HG02798 (cell line): ENCODE results near the gene NPPA.
"Not testable (repeated sequence)": the region's sequence is repeated elsewhere in the genome, so short reads cannot be mapped to it uniquely, and the experiment has no call there.

Experiments used
- ATAC-seq: cut with Tn5 transposase; IDR thresholded peaks from one replicate; pipeline ENCODE4 v1.9.1; 2021; ENCODE audit warnings: mild to moderate bottlenecking; ENCODE audit not compliant: unreplicated experiment, poor library complexity

NPPA gene

DNA sequence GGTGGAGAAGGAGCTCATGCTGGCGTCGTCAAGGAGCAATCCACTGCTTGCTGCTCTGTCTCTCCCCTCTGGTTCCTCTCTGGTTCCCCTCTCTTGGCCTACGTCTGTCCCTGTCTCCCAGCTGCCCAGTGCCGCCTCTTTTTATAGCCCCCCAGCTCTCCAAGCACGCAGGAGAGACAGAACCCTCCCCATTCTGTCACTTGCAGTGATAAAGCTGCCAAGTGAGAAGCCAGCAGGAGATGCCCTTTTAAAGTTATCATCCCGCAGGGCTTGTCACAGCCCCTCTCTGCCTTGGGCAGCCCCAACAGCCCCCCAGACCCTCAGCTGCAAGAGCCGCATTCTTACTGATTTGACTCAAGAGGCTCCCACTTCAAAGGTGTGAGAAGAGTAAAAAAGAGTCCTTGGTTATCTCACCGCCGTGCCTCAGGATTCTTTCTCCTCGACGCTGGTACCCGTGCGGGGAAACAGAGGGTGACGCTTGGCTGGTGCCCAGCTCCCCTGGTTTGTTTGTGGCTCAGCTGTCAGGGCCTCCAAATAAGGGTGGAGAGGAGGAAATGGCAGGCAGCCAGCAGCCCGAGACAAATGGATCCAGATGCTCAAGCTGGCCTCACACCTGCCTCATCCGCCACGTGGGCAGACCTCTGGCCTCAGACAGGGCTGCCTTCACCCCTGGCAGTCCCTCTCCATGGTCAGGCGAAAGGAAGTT lies at the start of gene NPPA:
Gene NPPA (minus strand): TSS at position 117 of the 706 bp plus-strand sequence. CDS start 99 bp downstream, at position 18.
- ATAC-seq, result no peak

DNA sequence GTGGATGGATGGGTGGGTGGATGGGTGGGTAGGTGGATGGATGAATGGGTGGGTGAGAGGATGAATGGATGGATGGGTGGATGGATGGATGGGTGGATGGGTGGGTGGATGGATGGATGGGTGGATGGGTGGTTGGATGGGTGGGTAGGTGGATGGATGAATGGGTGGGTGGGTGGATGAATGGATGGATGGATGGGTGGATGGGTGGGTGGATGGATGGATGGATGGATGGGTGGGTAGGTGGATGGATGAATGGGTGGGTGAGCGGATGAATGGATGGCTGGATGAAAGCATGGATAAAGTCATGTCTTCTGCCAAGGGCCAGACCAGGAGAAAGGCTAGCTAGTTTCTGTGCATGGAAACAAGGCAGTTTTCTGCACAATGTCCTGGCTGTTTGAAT lies 46.9 kb upstream of the NPPA start:
- ATAC-seq, result not testable (repeated sequence)

DNA sequence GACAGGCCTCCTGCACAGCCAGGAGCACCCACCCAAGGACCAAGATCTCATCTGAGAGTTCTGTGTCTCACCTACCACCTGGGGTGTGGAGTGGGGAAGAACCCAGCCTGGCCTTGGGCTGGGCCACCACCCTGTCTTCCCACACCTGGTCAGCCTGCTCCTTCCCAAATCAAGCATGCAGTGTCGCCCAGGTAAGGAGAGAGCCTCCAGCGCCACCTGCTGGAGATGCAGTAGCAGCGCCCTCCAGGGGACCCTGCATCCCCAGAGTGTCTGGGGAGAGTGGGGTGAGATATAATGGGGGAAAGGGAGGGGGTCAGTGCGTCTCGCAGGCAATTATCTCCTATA lies 46.3 kb upstream of the NPPA start:
- no peak for ATAC-seq

DNA sequence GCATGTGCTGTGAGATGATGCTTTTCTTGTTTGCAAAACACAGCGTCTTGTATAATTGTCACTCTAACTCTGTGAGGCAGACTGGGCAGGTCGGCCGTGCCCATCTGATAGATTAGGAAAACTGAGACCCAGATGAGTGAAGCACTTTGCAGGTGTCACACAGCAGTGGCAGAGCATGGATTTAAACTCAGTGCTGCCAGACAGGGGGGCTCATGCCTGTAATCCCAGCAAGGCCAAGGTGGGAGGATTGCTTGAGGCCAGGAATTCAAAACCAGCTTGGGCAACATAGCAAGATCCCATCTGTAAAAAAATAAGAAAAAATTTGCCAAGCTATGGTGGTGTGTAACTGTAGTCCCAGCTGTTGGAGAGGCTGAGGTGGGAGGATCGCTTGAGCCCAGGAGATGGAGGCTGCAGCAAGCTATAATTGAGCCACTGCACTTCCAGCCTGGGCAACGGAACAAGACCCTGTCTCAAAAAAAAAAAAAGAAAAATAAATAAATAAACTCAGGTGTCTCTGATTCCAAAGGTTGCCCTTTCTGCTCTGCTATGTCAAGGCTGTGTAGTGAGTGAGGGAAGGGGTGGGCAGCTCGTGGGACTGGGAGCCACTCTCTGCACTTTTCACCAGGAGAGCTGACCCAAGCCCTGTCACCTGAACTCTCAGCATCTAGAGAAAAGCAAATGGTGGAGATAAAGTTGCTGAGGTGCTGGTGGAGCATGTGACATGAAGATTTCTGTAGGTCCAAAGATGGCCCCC lies 44.0 kb upstream of the NPPA start:
- no peak for ATAC-seq

DNA sequence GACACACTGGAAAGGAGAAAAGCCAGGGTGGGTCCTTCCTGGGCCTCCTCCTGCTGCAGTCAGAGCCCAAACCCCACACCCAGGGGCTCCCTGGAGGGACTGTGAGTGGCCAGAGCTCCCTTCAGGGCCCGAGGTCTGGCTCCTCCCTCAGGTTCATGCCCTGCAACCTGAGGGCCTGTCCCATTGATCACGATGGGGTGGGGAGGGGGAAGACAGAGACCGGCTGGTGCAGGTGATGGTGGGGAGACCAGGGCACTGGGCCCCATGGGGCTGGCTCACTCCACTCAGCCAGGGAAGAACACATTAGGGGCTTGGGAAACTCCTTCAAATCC lies 41.3 kb upstream of the NPPA start:
- no peak for ATAC-seq

DNA sequence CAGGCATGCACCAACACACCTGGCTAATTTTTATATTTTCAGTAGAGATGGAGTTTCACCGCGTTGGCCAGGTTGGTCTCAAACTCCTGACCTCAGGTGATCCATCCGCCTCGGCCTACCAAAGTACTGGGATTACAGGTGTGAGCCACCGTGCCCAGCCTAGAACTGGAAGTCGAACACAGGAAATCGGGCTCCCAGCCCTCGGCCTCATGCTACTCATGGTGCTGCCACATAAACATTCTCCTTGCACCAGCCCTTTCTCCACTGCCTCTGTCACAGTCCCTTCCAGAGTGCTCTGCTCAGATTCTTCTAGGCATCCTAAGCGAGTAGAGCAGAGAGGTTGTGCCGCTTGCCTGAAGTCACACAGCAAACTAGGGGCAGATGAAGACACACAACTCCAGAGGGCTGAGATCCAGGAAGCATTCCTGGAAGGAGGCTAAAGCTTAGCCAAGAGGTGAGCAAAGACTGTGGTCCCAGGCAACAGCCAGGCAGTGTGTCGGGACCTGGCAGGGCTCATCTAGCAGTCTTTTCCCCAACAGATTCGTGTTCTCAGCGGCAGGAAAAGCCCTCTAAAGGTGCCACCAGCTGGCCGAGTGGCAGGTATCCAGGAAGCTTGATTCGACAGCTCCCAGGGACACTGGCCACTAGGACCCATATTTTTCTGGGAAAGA lies 40.8 kb upstream of the NPPA start:
- ATAC-seq, result no peak

DNA sequence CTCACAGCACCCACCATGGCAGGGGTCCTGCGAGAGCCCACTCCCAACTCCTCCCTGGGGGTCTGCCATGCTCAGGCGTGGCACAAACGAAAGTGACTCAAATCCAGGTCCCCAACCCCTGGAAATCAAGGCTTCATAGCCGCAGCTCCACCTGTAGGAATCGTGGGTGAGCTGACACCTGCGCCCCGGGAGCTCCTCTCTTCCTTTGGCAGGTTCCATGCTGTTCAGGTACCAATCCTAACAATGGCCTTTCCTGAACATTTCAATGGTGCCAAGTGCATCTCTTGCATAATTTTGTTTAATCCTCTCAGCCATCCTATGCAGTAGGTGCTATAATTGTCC lies 40.1 kb upstream of the NPPA start:
- ATAC-seq, result no peak

DNA sequence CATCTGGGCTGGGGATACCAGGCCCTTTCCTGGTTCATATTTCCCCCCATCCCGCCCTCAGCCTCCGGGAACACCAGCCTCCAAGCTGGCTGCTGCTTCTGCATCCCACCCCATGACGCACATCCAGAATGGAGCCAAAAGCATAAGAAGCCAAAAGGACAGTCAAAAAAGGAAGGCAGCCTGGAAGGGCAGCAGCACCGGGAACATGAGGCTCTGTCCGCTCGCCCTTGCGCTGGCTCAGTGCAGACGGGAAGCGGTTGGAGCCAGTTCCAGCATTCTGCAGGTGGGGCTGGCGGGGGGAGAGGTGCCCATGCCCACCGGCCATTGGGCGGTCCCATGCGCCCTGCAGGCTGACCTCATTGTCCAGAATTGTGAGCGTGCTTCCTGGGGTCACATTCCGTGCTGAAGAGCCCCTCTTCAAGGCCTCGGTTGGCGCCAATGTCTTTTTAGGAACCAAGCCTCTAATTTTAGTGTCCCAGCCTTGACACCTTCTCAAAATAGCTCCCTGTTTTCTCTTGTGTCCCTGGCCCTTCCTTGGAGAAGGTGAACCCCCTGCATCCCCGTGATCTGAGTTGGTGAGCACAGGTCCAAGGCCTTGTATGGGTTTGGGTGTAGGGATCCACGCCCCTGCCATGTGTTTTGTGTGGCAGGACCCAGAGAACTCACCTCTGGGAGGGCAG lies 39.5 kb upstream of the NPPA start:
- ATAC-seq, result no peak

DNA sequence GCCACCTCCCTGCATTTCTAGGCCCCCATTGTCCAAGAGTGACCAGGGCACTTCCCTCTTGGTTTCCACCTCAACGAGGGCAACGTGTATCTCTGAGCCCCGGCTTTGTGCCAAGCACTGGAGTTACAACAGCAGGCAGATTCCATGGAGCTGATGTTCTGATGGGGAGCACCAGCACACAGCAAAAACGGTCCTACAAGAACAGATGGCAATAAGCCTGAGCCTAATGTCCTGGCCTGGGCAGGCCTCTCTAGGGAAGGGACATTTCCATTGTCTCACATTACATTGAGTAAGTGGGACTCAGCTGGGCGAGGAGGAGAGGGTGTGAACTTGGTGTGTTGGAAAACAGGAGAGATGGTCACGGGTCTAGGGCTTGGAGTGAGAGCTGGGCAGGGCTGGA lies 38.3 kb upstream of the NPPA start:
- ATAC-seq, result no peak

DNA sequence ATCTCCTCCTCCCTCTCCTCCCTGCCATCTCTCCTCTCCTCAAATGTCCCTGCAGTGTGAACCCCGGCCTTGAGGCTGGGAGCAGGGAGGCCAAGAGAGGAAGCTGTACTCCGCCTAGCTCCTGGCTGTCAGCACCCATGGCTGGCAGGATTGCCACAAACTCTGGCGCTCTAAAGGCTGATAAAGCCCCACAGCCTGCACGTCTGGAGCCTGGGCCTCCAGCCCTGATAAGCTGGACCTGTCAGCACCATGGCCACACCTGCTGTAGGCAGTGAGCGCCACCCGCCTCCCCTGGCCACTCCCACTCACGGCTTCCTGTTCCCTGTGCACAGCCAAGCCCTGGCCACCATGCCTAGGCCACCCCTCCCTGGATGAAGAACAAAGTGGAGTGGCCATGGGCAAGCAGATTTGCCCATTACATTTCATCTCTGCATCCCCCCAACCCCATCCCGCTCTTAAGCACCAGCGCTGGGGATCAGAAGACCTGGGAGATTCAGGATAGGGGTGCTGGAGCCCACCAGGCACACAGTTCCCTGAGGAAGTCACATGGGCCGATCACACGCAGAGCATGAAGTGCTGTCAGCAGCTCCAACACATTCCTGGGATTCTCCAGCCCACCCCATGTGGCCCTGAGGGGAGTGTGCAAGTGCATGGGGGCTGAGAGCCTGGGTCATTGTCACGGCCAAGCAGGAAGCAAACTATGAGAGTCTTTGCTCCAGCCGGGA lies 35.4 kb upstream of the NPPA start:
- ATAC-seq, result no peak

DNA sequence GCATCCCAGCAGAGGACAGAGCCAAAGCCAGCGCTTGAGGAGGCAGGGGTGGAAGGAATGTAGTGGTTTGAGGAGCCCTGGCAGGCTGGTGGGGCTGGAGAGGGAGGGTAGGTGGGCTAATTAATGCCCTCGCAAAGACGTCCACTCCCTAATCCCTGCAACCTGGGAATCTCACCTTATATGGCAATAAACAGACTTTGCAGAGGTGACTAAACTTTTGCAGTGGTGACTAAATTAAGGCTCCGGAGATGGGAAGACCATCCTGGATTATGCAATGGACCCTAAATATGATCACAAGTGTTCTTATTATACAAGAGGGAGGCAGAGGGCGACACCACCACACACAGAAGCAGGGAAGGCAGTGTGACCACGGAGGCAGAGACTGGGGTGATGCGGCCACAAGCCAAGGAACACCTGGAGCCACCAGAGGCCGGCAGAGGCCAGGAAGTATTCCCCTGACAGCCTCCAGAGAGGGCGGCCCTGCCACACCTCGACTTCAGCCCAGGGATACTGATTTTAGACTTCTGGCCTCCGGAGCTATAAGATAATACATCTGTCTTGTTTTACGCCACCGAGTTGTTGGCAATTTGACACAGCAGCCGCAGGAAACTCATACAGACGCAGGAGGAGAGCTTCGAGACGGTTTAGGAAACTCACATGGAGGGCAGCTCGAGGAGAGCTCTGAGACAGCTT lies 34.3 kb upstream of the NPPA start:
- ATAC-seq, result no peak

DNA sequence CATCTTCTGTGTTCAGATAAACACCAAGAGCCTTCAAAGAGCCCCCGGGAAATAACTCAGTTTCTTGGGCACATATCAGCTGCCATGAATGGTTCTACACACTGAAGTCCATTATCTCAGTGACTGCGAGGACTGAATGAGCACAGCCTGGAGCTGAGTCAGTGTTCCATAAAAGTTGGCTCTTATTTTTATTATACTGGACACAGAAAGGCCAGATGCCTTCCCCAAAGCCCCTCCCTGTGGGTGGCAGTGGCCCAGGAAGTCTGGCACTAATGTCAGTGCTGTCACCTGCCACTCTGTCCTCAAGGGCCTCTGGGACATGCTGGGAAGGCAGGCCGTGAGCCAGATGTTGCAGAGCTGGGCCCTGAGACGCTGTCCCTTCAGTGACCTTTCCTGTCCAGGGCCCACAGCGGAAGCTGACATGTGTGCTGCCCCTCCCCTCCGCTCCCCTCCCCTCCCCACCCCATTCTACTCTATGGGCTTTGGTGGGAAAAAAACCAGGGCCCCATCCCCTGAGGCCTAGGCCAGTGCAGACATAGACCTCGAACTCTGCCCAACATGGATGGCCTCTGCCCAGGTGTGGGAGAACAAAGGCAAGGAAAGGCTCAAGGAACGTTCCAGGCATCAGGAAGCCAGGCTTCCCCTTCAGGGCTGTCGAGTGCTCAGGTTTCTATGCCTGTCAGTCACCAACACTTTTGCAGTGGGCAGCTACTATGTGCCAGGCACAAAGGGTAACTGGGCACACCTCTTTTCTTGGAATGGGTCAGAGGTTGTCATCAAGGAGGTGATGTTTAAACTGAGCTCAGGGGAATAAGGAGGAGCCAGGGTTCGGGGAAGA lies 33.5 kb upstream of the NPPA start:
- ATAC-seq, result no peak

DNA sequence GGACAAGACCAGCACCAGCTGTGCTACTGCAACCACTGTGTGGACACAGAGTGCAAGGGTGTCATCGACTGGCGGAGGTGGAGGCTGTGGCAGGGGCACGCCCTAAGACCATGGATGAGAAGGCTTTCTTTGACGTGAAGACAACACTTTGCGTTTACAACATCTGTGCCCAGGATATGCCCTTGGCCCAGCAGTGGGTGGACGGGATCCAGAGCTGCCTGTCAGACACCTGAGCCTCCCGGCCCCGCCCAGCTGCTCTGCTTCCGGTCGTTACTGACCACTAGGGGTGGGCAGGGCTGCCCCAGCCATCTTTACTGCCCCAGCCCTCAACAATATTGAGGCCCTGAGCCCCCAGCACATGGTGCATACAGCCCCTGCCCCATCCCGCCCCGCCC lies 32.6 kb upstream of the NPPA start:
- ATAC-seq, result no peak

DNA sequence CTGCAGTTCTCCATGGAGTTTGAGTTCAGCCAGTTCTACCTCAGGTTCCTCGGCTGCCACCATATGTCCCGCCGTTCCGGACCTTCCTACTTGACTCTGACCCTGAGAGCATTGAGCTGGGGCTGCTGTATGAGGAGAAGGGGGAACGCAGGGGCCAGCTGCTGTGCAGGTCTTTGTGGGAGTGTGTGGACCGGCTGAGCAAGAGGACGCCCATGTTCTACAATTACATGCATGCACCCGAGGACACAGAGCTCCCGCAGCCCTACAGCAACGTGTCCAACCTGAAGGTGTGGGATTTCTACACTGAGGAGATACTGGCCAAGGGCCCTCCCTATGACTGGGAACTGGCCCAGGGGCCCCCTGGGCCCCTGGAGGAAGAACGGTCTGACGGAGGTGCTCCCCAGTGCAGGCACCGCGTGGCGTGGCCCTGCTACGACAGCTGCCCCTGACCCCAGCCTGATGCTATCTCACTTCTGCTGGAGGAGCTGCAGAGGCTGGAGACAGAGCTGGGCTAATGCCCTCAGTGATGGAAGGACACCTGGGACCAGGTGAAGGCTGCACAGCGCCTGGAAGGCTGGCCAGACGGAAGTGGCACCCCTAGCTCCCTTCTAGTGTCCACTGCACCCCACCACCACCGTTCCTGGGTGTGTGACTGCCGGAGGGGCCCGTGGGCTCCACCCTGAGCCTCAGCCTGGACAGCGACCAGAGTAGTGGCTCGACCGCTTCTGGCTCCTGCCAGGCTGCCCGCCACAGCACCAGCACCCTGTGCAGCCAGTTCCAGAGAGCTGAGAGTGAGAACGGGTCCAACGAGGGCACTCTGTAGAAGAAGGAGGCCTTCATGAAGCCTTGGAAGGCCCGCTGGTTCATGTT lies 32.0 kb upstream of the NPPA start:
- ATAC-seq, result no peak

DNA sequence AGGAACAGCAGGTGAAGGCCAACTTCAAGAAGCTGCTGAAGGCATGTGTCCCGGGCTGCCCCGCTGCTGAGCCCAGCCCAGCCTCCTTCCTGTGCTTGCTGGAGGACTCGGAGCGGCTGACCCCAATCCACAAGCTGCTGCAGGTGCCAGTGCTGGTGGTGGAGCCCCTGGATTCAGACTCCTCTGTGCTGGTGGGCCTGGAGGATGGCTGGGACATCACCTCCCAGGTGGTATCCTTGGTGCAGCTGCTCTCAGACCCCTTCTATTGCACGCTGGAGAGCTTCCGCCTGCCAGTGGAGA lies 31.3 kb upstream of the NPPA start:
- ATAC-seq, result no peak

DNA sequence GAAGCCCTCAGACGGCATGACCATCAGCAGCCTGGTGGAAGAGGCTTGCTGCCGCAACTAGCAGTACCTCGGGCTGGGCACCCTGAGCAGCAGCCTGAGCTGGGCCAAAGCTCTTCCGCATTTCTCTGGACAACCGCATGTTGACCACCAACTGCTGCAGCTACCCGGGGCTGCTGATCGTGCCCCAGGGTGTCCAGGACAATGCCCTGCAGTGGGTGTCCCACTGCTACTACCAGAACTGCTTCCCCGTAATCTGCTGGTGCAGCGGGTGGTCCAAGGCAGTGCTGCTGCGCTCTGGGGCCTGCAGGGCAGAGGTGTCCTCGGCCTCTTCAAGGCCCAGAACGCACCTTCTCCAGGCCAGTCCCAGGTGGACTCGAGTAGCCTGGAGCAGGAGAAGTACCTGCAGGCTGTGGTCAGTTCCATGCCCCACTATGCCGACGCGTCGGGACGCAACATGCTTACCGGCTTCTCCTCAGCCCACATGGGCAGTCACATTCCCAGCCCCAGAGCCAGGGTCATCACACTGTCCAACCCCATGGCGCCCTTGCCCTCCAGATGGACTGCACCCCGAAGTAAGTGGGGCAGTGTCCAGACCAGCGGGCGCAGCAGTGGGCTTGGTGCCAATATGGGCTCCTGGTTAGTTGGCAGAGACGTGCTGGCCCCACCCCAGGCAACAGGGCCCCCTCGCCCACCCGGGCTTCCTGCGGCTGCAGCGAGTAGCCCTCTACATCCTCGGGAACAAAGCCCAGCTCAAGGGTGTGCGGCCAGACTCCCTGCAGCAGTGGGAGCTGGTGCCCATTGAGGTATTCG lies 30.7 kb upstream of the NPPA start:
- ATAC-seq, result no peak

DNA sequence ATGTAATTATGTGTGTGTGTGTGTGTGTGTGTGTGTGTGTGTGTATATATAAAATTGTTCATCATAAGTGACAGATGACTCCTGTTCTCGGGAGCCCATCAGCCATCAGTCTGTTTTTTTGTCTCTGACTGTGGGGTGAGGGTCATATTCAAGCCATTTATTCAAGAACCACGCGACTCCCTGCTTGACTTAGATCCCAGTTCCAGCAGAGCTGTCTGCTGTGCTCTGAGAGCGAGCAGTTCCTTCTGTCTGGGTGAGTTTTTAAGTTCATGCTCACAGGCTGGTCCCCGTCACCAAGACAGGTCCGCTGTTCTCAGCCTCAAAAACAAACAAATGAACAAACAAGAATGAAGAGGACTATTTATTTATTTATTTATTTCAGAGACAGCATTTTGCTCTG lies 29.5 kb upstream of the NPPA start:
- no peak for ATAC-seq

DNA sequence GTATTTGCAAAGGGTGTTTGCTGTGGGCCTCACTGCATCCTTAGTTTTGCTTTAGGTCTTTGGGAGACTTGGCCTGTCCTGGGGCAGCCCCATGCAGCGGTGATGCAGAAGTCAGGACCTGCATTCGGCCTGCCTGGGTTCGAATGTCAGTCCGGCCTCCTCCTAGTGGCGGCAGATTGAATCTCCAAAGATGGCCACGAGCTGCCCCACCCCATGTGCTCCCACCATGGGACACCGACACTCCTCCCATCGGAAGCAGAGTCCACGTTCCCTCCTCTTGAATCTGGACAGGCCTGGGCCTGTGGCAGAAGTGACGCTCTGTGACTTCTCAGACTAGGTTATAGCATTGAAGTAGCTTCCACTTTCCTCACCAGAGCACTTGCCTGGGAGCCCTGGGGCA lies 27.5 kb upstream of the NPPA start:
- no peak for ATAC-seq
